K562 (cell line): ENCODE data around the gene MARK4. TPM values are rescaled to one million over a fixed set of nuclear protein-coding genes. Genes with fewer than 3 reads are reported as not detected.

Experiments used
- ATAC-seq: fragments of 200-7000 bp; cut with Tn5 transposase; 3 replicates; pipeline ENCODE4 v1.9.1; 2020; ENCODE audit warnings: moderate library complexity
- BruUV-seq: library from RNA; stranded (reverse); fragments of 400-500 nt; replicated peaks from 2 replicates; lab custom pipeline; 2021; lab: Mats Ljungman, UMichigan
- CTCF ChIA-PET: fragments of 300-600 bp; formaldehyde crosslinking; extraction: SDS; loops from one replicate; lab custom pipeline; 2021; ENCODE audit warnings: low intra/inter-chr PET ratio; lab: Yijun Ruan, JAX
- POLR2A ChIA-PET: fragments of 300-600, 350-650 bp; sonication (Branson Sonifier 250); formaldehyde crosslinking; extraction: SDS; loops from one replicate; lab custom pipeline; 2021; ENCODE audit warnings: antibody characterized with exemption, inconsistent platforms; lab: Yijun Ruan, JAX
- DNase-seq, 4 experiments: peaks; one replicate each; pipeline versions ENCODE4 v3.0.0 to v3.0.0-alpha.2; 2011 to 2018; ENCODE audit warnings: low spot score in 3 of 4, mixed read lengths in 3 of 4; ENCODE audit errors: extremely low read depth in 1 of 4
- FAIRE-seq: peaks from 2 replicates; lab custom pipeline; 2011; peaks lifted over from hg19 to GRCh38; lab: Jason Lieb, UNC
- H2AFZ ChIP-seq: 2 replicates; pipeline ENCODE4 v1.6.0; 2011; ENCODE audit warnings: low read depth, low read length, control low read depth, inconsistent platforms
- H3K27ac ChIP-seq: fragments of 200-600 bp; 3 replicates; pipeline ENCODE4 v1.8.0; 2011; ENCODE audit warnings: low read depth, mild to moderate bottlenecking, control low read depth, inconsistent platforms, low read length, moderate library complexity, mixed read lengths; ENCODE audit errors: extremely low read depth
- H3K27me3 ChIP-seq, 2 experiments: fragments of 300-600 bp in 1 of 2; 2 replicates in 1 of 2; 3 replicates in 1 of 2; pipeline versions ENCODE4 v1.6.0 to v1.8.0; 2011; ENCODE audit warnings: inconsistent platforms in 2 of 2, low read length in 2 of 2, mild to moderate bottlenecking in 1 of 2, mixed read lengths in 1 of 2, moderate library complexity in 1 of 2; ENCODE audit not compliant: control insufficient read depth in 2 of 2, insufficient read depth in 2 of 2
- H3K36me3 ChIP-seq: fragments of 300-600 bp; 3 replicates; pipeline ENCODE4 v1.8.0; 2011; ENCODE audit warnings: mild to moderate bottlenecking, low read length, inconsistent platforms; ENCODE audit not compliant: control insufficient read depth, insufficient read depth
- H3K4me1 ChIP-seq, 2 experiments: fragments of 200-600 bp in 1 of 2; replicated peaks in 1 of 2; 2 replicates in 1 of 2; 3 replicates in 1 of 2; pipeline versions ENCODE4 v1.5.1 to v1.8.0; 2011; ENCODE audit warnings: inconsistent platforms in 2 of 2, low read length in 2 of 2, mild to moderate bottlenecking in 1 of 2, mixed read lengths in 1 of 2, moderate library complexity in 1 of 2; ENCODE audit not compliant: control insufficient read depth in 2 of 2, insufficient read depth in 2 of 2
- H3K4me2 ChIP-seq: 2 replicates; pipeline ENCODE4 v1.6.1; 2011; ENCODE audit warnings: low read length, control low read depth, inconsistent platforms, mixed read lengths; ENCODE audit not compliant: insufficient read depth
- H3K4me3 ChIP-seq: fragments of 200-600 bp; sonication (generic), shearing (Covaris generic); 2 replicates; pipeline ENCODE4 v1.5.1; 2016; ENCODE audit warnings: control low read depth, inconsistent platforms
- H3K79me2 ChIP-seq: fragments of 200-600 bp; 3 replicates; pipeline ENCODE4 v1.8.0; 2011; ENCODE audit warnings: low read length, inconsistent platforms; ENCODE audit not compliant: control insufficient read depth, insufficient read depth
- H3K9ac ChIP-seq, 2 experiments: 2 replicates each; pipeline versions ENCODE4 v1.6.0 to v1.6.1; 2011; ENCODE audit warnings: low read depth in 2 of 2, low read length in 2 of 2, control low read depth in 1 of 2, inconsistent platforms in 1 of 2, mild to moderate bottlenecking in 1 of 2, mixed read lengths in 1 of 2; ENCODE audit not compliant: insufficient read depth in 1 of 2
- H3K9me1 ChIP-seq: one replicate; pipeline ENCODE4 v1.6.0; 2011; ENCODE audit warnings: inconsistent platforms, mild to moderate bottlenecking, low read length, moderate library complexity; ENCODE audit not compliant: control insufficient read depth, insufficient read depth
- H3K9me3 ChIP-seq: replicated peaks from 2 replicates; pipeline ENCODE4 v1.5.1; 2011; ENCODE audit warnings: low read depth, low read length, inconsistent platforms; ENCODE audit not compliant: control insufficient read depth, insufficient read depth
- H4K20me1 ChIP-seq: replicated peaks from 2 replicates; pipeline ENCODE4 v1.6.1; 2011; ENCODE audit warnings: low read length, inconsistent platforms, mixed read lengths; ENCODE audit not compliant: control insufficient read depth, insufficient read depth
- CHD1 ChIP-seq: fragments of 200-600 bp; sonication (generic); IDR thresholded peaks from one replicate; pipeline ENCODE4 v1.6.1; 2012; ENCODE audit warnings: mild to moderate bottlenecking, moderate library complexity, low read length, inconsistent platforms
- KDM1A ChIP-seq, 2 experiments: fragments of 450-650 bp; IDR thresholded peaks; 2 replicates each; pipeline ENCODE4 v1.6.1; 2016; ENCODE audit warnings: mild to moderate bottlenecking in 2 of 2
- NCOA2 ChIP-seq, 2 experiments: fragments of 450-650 bp; IDR thresholded peaks; 2 replicates each; pipeline ENCODE4 v1.6.1; 2018; ENCODE audit warnings: mild to moderate bottlenecking in 2 of 2, moderate library complexity in 1 of 2; ENCODE audit not compliant: partially characterized antibody in 2 of 2
- NR2C2 ChIP-seq, 2 experiments: fragments of 200-800 bp in 1 of 2; sonication (Bioruptor generic) in 1 of 2; sonication (generic) in 1 of 2; formaldehyde crosslinking in 1 of 2; IDR thresholded peaks; 2 replicates each; pipeline versions ENCODE4 v1.6.1 to v1.8.0; 2016 to 2022; ENCODE audit warnings: mild to moderate bottlenecking in 1 of 2, missing compliant biosample characterization in 1 of 2, missing genetic modification characterization in 1 of 2, missing genetic modification reagents in 1 of 2
- NR3C1 ChIP-seq: sonication (generic); formaldehyde crosslinking; IDR thresholded peaks from 2 replicates; pipeline ENCODE4 v1.8.1; 2022; ENCODE audit warnings: missing genetic modification reagents
- PURB ChIP-seq: sonication (generic); formaldehyde crosslinking; IDR thresholded peaks from 2 replicates; pipeline ENCODE4 v1.9.0; 2021; ENCODE audit warnings: low read depth, mild to moderate bottlenecking, missing genetic modification reagents
- ZNF431 ChIP-seq: sonication (generic); formaldehyde crosslinking; IDR thresholded peaks from 2 replicates; pipeline ENCODE4 v1.8.0; 2022; ENCODE audit warnings: mild to moderate bottlenecking, missing genetic modification reagents
- WGBS: fragments of 100-300 bp; shearing (Covaris generic); methylation state at CpG from one replicate; pipeline ENCODE4 v1.1.6; 2016; ENCODE audit warnings: low coverage, mixed read lengths; ENCODE audit not compliant: insufficient coverage; ENCODE audit errors: missing lambda C conversion rate; 5-methylcytosine and 5-hydroxymethylcytosine counted together
- in situ Hi-C: fragments of 300-500 bp; cut with MboI; formaldehyde crosslinking; loops from 4 replicates; pipeline ENCODE4 v1.15.0; 2018; ENCODE audit warnings: inconsistent platforms, mixed read lengths
- intact Hi-C: fragments of 100-400 bp; cut with micrococcal nuclease; formaldehyde crosslinking; loops from 2 replicates; pipeline ENCODE4 v1.14.2; 2022
- polyA plus RNA-seq, 8 experiments: library from polyadenylated mRNA; depleted of rRNA in 4 of 8; stranded (reverse) in 5 of 8; unstranded in 3 of 8; fragments of >200 nt; fragmentation: Nextera tagmentation in 2 of 8; fragmentation: Illumina TruSeq in 1 of 8; extraction: Ambion mirVana in 2 of 8; extraction: Trizol in 1 of 8; gene quantifications; 2 replicates each; pipeline versions ENCODE4 v1.2.1 to v1.2.3, GENCODE V29; 2011 to 2014; ENCODE audit warnings: inconsistent platforms in 1 of 8, missing spikeins in 1 of 8
- total RNA-seq, 7 experiments: library from RNA; depleted of rRNA in 6 of 7; stranded (reverse); fragments of >200 nt in 6 of 7; fragmentation: Illumina TruSeq in 2 of 7; extraction: Trizol in 2 of 7; gene quantifications; 2 replicates each; pipeline versions ENCODE4 v1.2.1 to v1.2.3, GENCODE V29; 2011 to 2021; ENCODE audit warnings: low replicate concordance in 1 of 7
- TF ChIP-seq, protein P1 (sequence below): sonication (generic); formaldehyde crosslinking; IDR thresholded peaks from 2 replicates; pipeline ENCODE4 v1.8.0; 2022; ENCODE audit warnings: mild to moderate bottlenecking, missing genetic modification reagents

MARK4 gene
- total and polyA plus RNA-seq, 9 of the 15 experiments (the other 6 are each of a cell fraction or from before 2014, with no cell fraction given) = 0.52 to 29.4 (median 8.6) TPM

DNA sequence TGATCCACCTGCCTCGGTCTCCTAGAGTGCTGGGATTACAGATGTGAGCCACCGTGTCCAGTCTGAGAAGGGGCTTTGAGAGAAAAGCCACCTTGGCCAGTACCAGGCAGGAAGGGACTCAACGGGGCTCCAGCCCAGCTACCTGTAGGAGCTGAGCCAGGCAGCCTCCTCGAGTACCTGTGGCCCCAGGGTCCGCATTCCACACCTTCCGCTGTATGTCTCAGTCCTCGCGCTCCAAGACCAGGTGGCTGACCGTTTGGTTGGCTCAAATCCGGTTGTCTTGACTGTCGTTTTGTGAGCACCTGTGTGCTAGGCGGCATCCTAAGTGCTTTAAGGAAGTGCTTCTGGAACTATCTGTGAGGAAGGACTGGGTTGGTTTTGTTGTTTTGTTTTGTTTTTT lies 16.2 kb downstream of the MARK4 start:
- Histone ChIP-seq H2AFZ (no peak overlapping the region), H3K4me2 (no peak overlapping the region), H3K27ac (no peak overlapping the region), H3K4me3 (no peak overlapping the region), H3K9me1 (peaks cover 3% of the 10 kb centered on the region), H3K4me1 (peaks cover 18 to 37% of the 10 kb centered on the region in 2 experiments), H3K27me3 (no peaks in the 10 kb centered on the region), H3K9ac (no peak overlapping the region), H4K20me1 (no peaks in the 10 kb centered on the region), H3K79me2 (no peaks in the 10 kb centered on the region; the same call in 2 of the 3 replicates), H3K9me3 (no peaks in the 10 kb centered on the region), H3K36me3 (peaks cover 22% of the 10 kb centered on the region; the same call in 2 of the 3 replicates)
- ChIA-PET CTCF (no interaction called here), POLR2A (interaction anchor here (0.8 kb wide), 1 partner anchor 14 kb away, joined by 3 read pairs; no protein-coding TSS in a partner anchor)
- in situ Hi-C loops (no loop called here), intact Hi-C loops (no loop called here)
- ATAC-seq (no peak), FAIRE-seq (no peak), DNase-seq (no peak)
- TF ChIP-seq KDM1A (IDR thresholded peaks at IDR 0.05) (no peak), ZNF431 (CRISPR knock-in tag) (no peak), NR3C1 (CRISPR knock-in tag) (no peak), NCOA2 (IDR thresholded peaks at IDR 0.05; ENCODE audit: partially characterized antibody in 2 of 2) (no peak), CHD1 (no peak), PURB (CRISPR knock-in tag) (no peak), NR2C2 (CRISPR knock-in tag; IDR thresholded peaks at IDR 0.05) (no peak), NR2C2 (tag; IDR thresholded peaks at IDR 0.05) (no peak)
- TF ChIP-seq, protein P1, sequence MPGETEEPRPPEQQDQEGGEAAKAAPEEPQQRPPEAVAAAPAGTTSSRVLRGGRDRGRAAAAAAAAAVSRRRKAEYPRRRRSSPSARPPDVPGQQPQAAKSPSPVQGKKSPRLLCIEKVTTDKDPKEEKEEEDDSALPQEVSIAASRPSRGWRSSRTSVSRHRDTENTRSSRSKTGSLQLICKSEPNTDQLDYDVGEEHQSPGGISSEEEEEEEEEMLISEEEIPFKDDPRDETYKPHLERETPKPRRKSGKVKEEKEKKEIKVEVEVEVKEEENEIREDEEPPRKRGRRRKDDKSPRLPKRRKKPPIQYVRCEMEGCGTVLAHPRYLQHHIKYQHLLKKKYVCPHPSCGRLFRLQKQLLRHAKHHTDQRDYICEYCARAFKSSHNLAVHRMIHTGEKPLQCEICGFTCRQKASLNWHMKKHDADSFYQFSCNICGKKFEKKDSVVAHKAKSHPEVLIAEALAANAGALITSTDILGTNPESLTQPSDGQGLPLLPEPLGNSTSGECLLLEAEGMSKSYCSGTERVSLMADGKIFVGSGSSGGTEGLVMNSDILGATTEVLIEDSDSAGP (CRISPR knock-in tag) = no peak
- 82% methylated on average over 10 of the region's 12 CpGs for WGBS
- no TSS peak for BruUV-seq
